Neural cell (in vitro differentiated cells): ENCODE data around the gene PTCSC3.

Experiments used
- EZH2 ChIP-seq: fragments of 200-600, 300-800 bp; shearing (Covaris generic), sonication (generic); IDR thresholded peaks from 2 replicates; pipeline ENCODE4 v1.6.1; 2014; ENCODE audit warnings: antibody characterized with exemption, low read length, borderline replicate concordance, mild to moderate bottlenecking; ENCODE audit not compliant: insufficient read depth, poor library complexity, severe bottlenecking
- RAD21 ChIP-seq: fragments of 450-650 bp; conservative IDR thresholded peaks from 2 replicates; pipeline ENCODE4 v1.6.1; 2014; ENCODE audit warnings: antibody characterized with exemption, mild to moderate bottlenecking, moderate library complexity
- TF ChIP-seq, protein P1 (sequence below): fragments of 450-650 bp; IDR thresholded peaks from 2 replicates; pipeline ENCODE4 v1.5.1; 2014; ENCODE audit warnings: antibody characterized with exemption, mild to moderate bottlenecking, moderate library complexity; ENCODE audit not compliant: poor library complexity, severe bottlenecking

- no peak for TF ChIP-seq EZH2
- TF ChIP-seq, protein P1, sequence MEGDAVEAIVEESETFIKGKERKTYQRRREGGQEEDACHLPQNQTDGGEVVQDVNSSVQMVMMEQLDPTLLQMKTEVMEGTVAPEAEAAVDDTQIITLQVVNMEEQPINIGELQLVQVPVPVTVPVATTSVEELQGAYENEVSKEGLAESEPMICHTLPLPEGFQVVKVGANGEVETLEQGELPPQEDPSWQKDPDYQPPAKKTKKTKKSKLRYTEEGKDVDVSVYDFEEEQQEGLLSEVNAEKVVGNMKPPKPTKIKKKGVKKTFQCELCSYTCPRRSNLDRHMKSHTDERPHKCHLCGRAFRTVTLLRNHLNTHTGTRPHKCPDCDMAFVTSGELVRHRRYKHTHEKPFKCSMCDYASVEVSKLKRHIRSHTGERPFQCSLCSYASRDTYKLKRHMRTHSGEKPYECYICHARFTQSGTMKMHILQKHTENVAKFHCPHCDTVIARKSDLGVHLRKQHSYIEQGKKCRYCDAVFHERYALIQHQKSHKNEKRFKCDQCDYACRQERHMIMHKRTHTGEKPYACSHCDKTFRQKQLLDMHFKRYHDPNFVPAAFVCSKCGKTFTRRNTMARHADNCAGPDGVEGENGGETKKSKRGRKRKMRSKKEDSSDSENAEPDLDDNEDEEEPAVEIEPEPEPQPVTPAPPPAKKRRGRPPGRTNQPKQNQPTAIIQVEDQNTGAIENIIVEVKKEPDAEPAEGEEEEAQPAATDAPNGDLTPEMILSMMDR: no peak
- TF ChIP-seq RAD21: no peak
Observed at GRCh38 chr14:36183402-36183801, 6.9 kb upstream of the PTCSC3 start.
